Neural cell (in vitro differentiated cells): ENCODE data around the gene PCED1B. TPM values are rescaled to one million over a fixed set of nuclear protein-coding genes. Genes with fewer than 3 reads are reported as not detected.
A peak's percentile ranks its signal among the peaks of the same experiment; 100 is the strongest.

ENCODE experiments used
- H2AFZ ChIP-seq: fragments of 200-600, 300-800 bp; sonication (generic), shearing (Covaris generic); 2 replicates; pipeline ENCODE4 v1.6.0; 2014; ENCODE audit warnings: low read depth, mild to moderate bottlenecking, antibody characterized with exemption, low read length, moderate library complexity
- H3F3A ChIP-seq: fragments of 200-600 bp; shearing (Covaris generic); 2 replicates; pipeline ENCODE4 v1.6.1; 2016; ENCODE audit warnings: mild to moderate bottlenecking, moderate library complexity, mixed read lengths, antibody characterized with exemption, low read length; ENCODE audit not compliant: insufficient read depth, poor library complexity, severe bottlenecking
- H3K27ac ChIP-seq: fragments of 200-600, 300-800 bp; sonication (generic), shearing (Covaris generic); 2 replicates; pipeline ENCODE4 v1.5.1; 2014; ENCODE audit warnings: mild to moderate bottlenecking, low read length, moderate library complexity
- H3K27me3 ChIP-seq: fragments of 300-800, 200-600 bp; sonication (generic), shearing (Covaris generic); 2 replicates; pipeline ENCODE4 v1.6.0; 2014; ENCODE audit warnings: mild to moderate bottlenecking, low read depth, low read length, moderate library complexity; ENCODE audit not compliant: insufficient read depth
- H3K36me3 ChIP-seq: fragments of 300-800, 200-600 bp; sonication (generic), shearing (Covaris generic); 2 replicates; pipeline ENCODE4 v1.5.1; 2014; ENCODE audit warnings: mild to moderate bottlenecking, antibody characterized with exemption, low read length, moderate library complexity; ENCODE audit not compliant: insufficient read depth
- H3K4me2 ChIP-seq: fragments of 300-800, 200-600 bp; sonication (generic), shearing (Covaris generic); 2 replicates; pipeline ENCODE4 v1.6.0; 2014; ENCODE audit warnings: mild to moderate bottlenecking, low read length
- H3K4me3 ChIP-seq: fragments of 300-800, 200-600 bp; sonication (generic), shearing (Covaris generic); 2 replicates; pipeline ENCODE4 v1.5.1; 2014; ENCODE audit warnings: mild to moderate bottlenecking, low read length, moderate library complexity
- H3K79me2 ChIP-seq: fragments of 200-600 bp; shearing (Covaris generic); replicated peaks from 2 replicates; pipeline ENCODE4 v1.6.0; 2014; ENCODE audit warnings: mild to moderate bottlenecking, low read length, moderate library complexity; ENCODE audit not compliant: insufficient read depth
- H3K9ac ChIP-seq: fragments of 300-800, 200-600 bp; sonication (generic), shearing (Covaris generic); 2 replicates; pipeline ENCODE4 v1.6.1; 2016; ENCODE audit warnings: mild to moderate bottlenecking, low read length, mixed read lengths
- H3K9me2 ChIP-seq: fragments of 200-600 bp; shearing (Covaris generic); 2 replicates; pipeline ENCODE4 v1.6.1; 2016; ENCODE audit warnings: mild to moderate bottlenecking, low read length, mixed read lengths; ENCODE audit not compliant: insufficient read depth
- H3K9me3 ChIP-seq: fragments of 200-600, 300-800 bp; sonication (generic), shearing (Covaris generic); 2 replicates; pipeline ENCODE4 v1.6.1; 2016; ENCODE audit warnings: mild to moderate bottlenecking, mixed run types, low read length, moderate library complexity, mixed read lengths
- H4K20me1 ChIP-seq: fragments of 200-600 bp; shearing (Covaris generic); 2 replicates; pipeline ENCODE4 v1.6.1; 2016; ENCODE audit warnings: mild to moderate bottlenecking, mixed run types; ENCODE audit not compliant: insufficient read depth
- EP300 ChIP-seq: fragments of 450-650 bp; conservative IDR thresholded peaks from 2 replicates; pipeline ENCODE4 v1.6.1; 2014; ENCODE audit warnings: antibody characterized with exemption, mild to moderate bottlenecking, moderate library complexity; ENCODE audit not compliant: poor library complexity, severe bottlenecking
- MXI1 ChIP-seq: fragments of 450-650 bp; conservative IDR thresholded peaks from 2 replicates; pipeline ENCODE4 v1.6.1; 2014; ENCODE audit warnings: antibody characterized with exemption, mild to moderate bottlenecking; ENCODE audit not compliant: poor library complexity, severe bottlenecking
- POLR2AphosphoS5 ChIP-seq: IDR thresholded peaks from 2 replicates; pipeline ENCODE4 v1.6.1; 2012
- RAD21 ChIP-seq: fragments of 450-650 bp; conservative IDR thresholded peaks from 2 replicates; pipeline ENCODE4 v1.6.1; 2014; ENCODE audit warnings: antibody characterized with exemption, mild to moderate bottlenecking, moderate library complexity
- REST ChIP-seq: IDR thresholded peaks from 2 replicates; pipeline ENCODE4 v1.6.1; 2012; ENCODE audit warnings: borderline replicate concordance
- SMC3 ChIP-seq: fragments of 450-650 bp; conservative IDR thresholded peaks from 2 replicates; pipeline ENCODE4 v1.6.1; 2014; ENCODE audit warnings: antibody characterized with exemption, mild to moderate bottlenecking, moderate library complexity; ENCODE audit not compliant: poor library complexity
- polyA plus RNA-seq: library from polyadenylated mRNA; depleted of rRNA; stranded (reverse); fragments of >200 nt; gene quantifications from 2 replicates; pipeline ENCODE4 v1.2.3, GENCODE V29; 2014

The PCED1B gene
- polyA plus RNA-seq, 1 donor from 2014 or later: not detected

GRCh38 chr12:47080725-47081502 is 1.5 kb downstream of the PCED1B start:
- H3K27me3 ChIP-seq: peaks cover 27% of the 10 kb centered on the region
- H3F3A ChIP-seq: no peaks in the 10 kb centered on the region
- H3K4me3 ChIP-seq: peak overlapping the region; percentile 76
- peak overlapping the region; percentile 7 for H2AFZ ChIP-seq
- no peaks in the 10 kb centered on the region for H3K9me2 ChIP-seq
- H4K20me1 ChIP-seq: no peaks in the 10 kb centered on the region
- no peak for TF ChIP-seq REST
- TF ChIP-seq RAD21: no peak
- no peak for TF ChIP-seq POLR2AphosphoS5
- TF ChIP-seq MXI1: no peak
- TF ChIP-seq EP300: no peak
- no peak for TF ChIP-seq SMC3
- no peak overlapping the region for H3K4me2 ChIP-seq
- no peak overlapping the region for H3K9ac ChIP-seq
- H3K36me3 ChIP-seq: no peaks in the 10 kb centered on the region
- H3K79me2 ChIP-seq: no peaks in the 10 kb centered on the region
- no peak overlapping the region for H3K27ac ChIP-seq
- H3K9me3 ChIP-seq: no peaks in the 10 kb centered on the region

GRCh38 chr12:47082283-47082682 is 2.9 kb downstream of the PCED1B start:
- Histone ChIP-seq H3K36me3 (no peaks in the 10 kb centered on the region), H4K20me1 (no peaks in the 10 kb centered on the region), H3K9ac (no peak overlapping the region), H3K9me3 (no peaks in the 10 kb centered on the region), H3K9me2 (no peaks in the 10 kb centered on the region), H3K27ac (no peak overlapping the region), H3K79me2 (no peaks in the 10 kb centered on the region), H3K27me3 (peaks cover 27% of the 10 kb centered on the region), H3F3A (no peaks in the 10 kb centered on the region), H2AFZ (no peak overlapping the region), H3K4me2 (no peak overlapping the region), H3K4me3 (no peak overlapping the region)
- TF ChIP-seq EP300 (no peak), SMC3 (no peak), POLR2AphosphoS5 (no peak), MXI1 (no peak)

DNA sequence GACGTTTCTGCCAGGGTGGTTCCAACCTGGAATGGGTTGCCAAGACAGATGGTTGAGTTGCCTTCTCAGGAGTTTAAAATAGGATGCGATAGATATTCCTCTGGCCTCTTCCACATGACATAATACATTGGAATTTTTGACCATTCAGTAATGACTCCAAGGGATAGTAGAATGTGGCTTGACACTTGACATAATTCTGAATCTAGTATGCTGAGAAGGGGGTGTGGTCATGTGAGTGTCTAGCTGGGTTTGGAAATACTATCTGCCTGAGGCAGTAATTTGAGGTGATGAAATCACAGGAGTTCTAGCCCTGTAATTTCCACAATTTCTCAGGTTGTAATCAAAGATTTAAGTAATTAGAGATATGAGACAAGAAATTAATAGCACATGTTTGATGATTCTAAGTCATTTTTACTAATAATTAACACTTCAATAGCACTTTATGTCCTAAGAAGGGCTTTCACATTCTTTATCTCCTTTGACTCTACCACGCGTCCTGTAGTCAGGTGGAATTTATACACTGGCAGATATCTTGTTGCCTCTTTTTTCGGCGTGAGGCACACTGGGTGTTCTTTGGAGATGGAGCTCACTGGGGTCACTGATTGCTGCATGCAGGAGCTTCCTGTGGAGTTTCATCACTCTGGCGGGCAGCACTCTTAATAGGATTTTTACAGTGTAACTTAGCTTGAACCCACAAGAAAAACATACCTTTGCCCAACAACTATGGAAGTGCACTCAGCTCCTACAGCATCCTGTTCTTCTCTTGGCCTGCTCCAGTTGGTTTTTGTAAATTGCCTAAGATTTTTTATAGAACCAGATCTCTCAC is 3.6 kb downstream of the PCED1B start:
- Histone ChIP-seq H3K36me3 (no peaks in the 10 kb centered on the region), H3K9ac (no peak overlapping the region), H3K27ac (no peak overlapping the region), H3K79me2 (no peaks in the 10 kb centered on the region), H3F3A (no peaks in the 10 kb centered on the region), H3K4me3 (no peak overlapping the region), H3K9me3 (no peaks in the 10 kb centered on the region), H3K9me2 (no peaks in the 10 kb centered on the region), H4K20me1 (no peaks in the 10 kb centered on the region), H3K4me2 (no peak overlapping the region), H2AFZ (no peak overlapping the region), H3K27me3 (peaks cover 24% of the 10 kb centered on the region)
- TF ChIP-seq RAD21 (no peak), POLR2AphosphoS5 (no peak), SMC3 (no peak), REST (no peak)
